H9 (cell line): ENCODE results near the gene FHIT. TPM values are rescaled to one million over a fixed set of nuclear protein-coding genes. Genes with fewer than 3 reads are reported as not detected.

Experiments
- DNase-seq: peaks from one replicate; pipeline ENCODE4 v3.0.0-alpha.2; 2017
- H2AFZ ChIP-seq: one replicate; pipeline ENCODE4 v1.6.1; 2013; ENCODE audit warnings: mild to moderate bottlenecking, low read length, control low read depth, moderate library complexity
- H2AK5ac ChIP-seq: 2 replicates; pipeline ENCODE4 v1.6.1; 2013; ENCODE audit warnings: low read length, control low read depth, mixed read lengths; ENCODE audit not compliant: insufficient read length
- H2BK120ac ChIP-seq: one replicate; pipeline ENCODE4 v1.6.1; 2013; ENCODE audit warnings: low read depth, mild to moderate bottlenecking, low read length, control low read depth, inconsistent platforms; ENCODE audit not compliant: poor library complexity, severe bottlenecking
- H2BK12ac ChIP-seq: 2 replicates; pipeline ENCODE4 v1.6.1; 2013; ENCODE audit warnings: low read length, control low read depth, mixed read lengths, low read depth; ENCODE audit not compliant: insufficient read length
- H2BK15ac ChIP-seq: 2 replicates; pipeline ENCODE4 v1.6.1; 2013; ENCODE audit warnings: low read depth, low read length, control low read depth
- H2BK20ac ChIP-seq: one replicate; pipeline ENCODE4 v1.6.1; 2013; ENCODE audit warnings: low read depth, mild to moderate bottlenecking, low read length, control low read depth, inconsistent platforms; ENCODE audit not compliant: poor library complexity, severe bottlenecking
- H2BK5ac ChIP-seq: 2 replicates; pipeline ENCODE4 v1.6.1; 2013; ENCODE audit warnings: low read length, control low read depth, mixed read lengths; ENCODE audit not compliant: insufficient read length
- H3K14ac ChIP-seq: 2 replicates; pipeline ENCODE4 v1.6.1; 2013; ENCODE audit warnings: low read length, control low read depth; ENCODE audit not compliant: insufficient read depth
- H3K18ac ChIP-seq: 2 replicates; pipeline ENCODE4 v1.6.1; 2013; ENCODE audit warnings: low read depth, mild to moderate bottlenecking, mixed read lengths, low read length, control low read depth; ENCODE audit not compliant: insufficient read length
- H3K23ac ChIP-seq: 2 replicates; pipeline ENCODE4 v1.6.1; 2013; ENCODE audit warnings: low read length, control low read depth, mixed read lengths, low read depth; ENCODE audit not compliant: insufficient read length
- H3K23me2 ChIP-seq: 2 replicates; pipeline ENCODE4 v1.6.1; 2013; ENCODE audit warnings: low read depth, mild to moderate bottlenecking, mixed read lengths, low read length, control low read depth; ENCODE audit not compliant: insufficient read length, poor library complexity, severe bottlenecking
- H3K27ac ChIP-seq: 2 replicates; pipeline ENCODE4 v1.5.1; 2013; ENCODE audit warnings: low read length, control low read depth, mixed read lengths, low read depth; ENCODE audit not compliant: insufficient read length
- H3K27me3 ChIP-seq: 2 replicates; pipeline ENCODE4 v1.6.1; 2013; ENCODE audit warnings: low read length, control low read depth, inconsistent platforms; ENCODE audit not compliant: insufficient read depth
- H3K4ac ChIP-seq: 2 replicates; pipeline ENCODE4 v1.6.1; 2013; ENCODE audit warnings: low read depth, mild to moderate bottlenecking, control low read depth, inconsistent platforms, low read length, moderate library complexity
- H3K4me1 ChIP-seq: 2 replicates; pipeline ENCODE4 v1.6.1; 2013; ENCODE audit warnings: low read length, control low read depth, inconsistent platforms; ENCODE audit not compliant: insufficient read depth
- H3K4me2 ChIP-seq: 2 replicates; pipeline ENCODE4 v1.6.1; 2013; ENCODE audit warnings: low read length, control low read depth, mixed read lengths; ENCODE audit not compliant: insufficient read length, insufficient read depth
- H3K56ac ChIP-seq: 2 replicates; pipeline ENCODE4 v1.6.1; 2013; ENCODE audit warnings: low read depth, mild to moderate bottlenecking, mixed read lengths, low read length, control low read depth; ENCODE audit not compliant: insufficient read length
- H3K79me1 ChIP-seq: 2 replicates; pipeline ENCODE4 v1.6.1; 2013; ENCODE audit warnings: low read depth, mild to moderate bottlenecking, moderate library complexity, low read length, control low read depth, inconsistent platforms; ENCODE audit not compliant: insufficient read depth, poor library complexity, severe bottlenecking
- H3K79me2 ChIP-seq: 2 replicates; pipeline ENCODE4 v1.6.1; 2013; ENCODE audit warnings: low read length, control low read depth, inconsistent platforms; ENCODE audit not compliant: insufficient read depth
- H3K9ac ChIP-seq: 2 replicates; pipeline ENCODE4 v1.6.1; 2013; ENCODE audit warnings: low read length, control low read depth, mixed read lengths; ENCODE audit not compliant: insufficient read length; ENCODE audit errors: extremely low read depth
- H3K9me3 ChIP-seq: one replicate; pipeline ENCODE4 v1.6.1; 2013; ENCODE audit warnings: low read depth, low read length, inconsistent platforms; ENCODE audit not compliant: control insufficient read depth
- H3T11ph ChIP-seq: one replicate; pipeline ENCODE4 v1.6.1; 2013; ENCODE audit warnings: mild to moderate bottlenecking, low read length, control low read depth, inconsistent platforms
- H4K20me1 ChIP-seq: one replicate; pipeline ENCODE4 v1.6.1; 2013; ENCODE audit not compliant: control insufficient read depth, insufficient read length, insufficient read depth
- H4K5ac ChIP-seq: 2 replicates; pipeline ENCODE4 v1.6.1; 2013; ENCODE audit warnings: low read depth, mild to moderate bottlenecking, mixed read lengths, low read length, control low read depth; ENCODE audit not compliant: insufficient read length
- H4K8ac ChIP-seq: replicated peaks from 2 replicates; pipeline ENCODE4 v1.6.1; 2013; ENCODE audit warnings: low read length, control low read depth, mixed read lengths, low read depth; ENCODE audit not compliant: insufficient read length
- H4K91ac ChIP-seq: 2 replicates; pipeline ENCODE4 v1.6.1; 2013; ENCODE audit warnings: low read depth, mild to moderate bottlenecking, moderate library complexity, mixed read lengths, low read length, control low read depth; ENCODE audit not compliant: insufficient read length
- H3K27ac Mint-ChIP-seq, 3 experiments: 2 replicates in 2 of 3; 3 replicates in 1 of 3; pipeline ENCODE4 v1.8.0; 2020 to 2021; ENCODE audit warnings: mixed read lengths in 3 of 3, mild to moderate bottlenecking in 1 of 3, moderate library complexity in 1 of 3
- H3K27me3 Mint-ChIP-seq: 2 replicates; pipeline ENCODE4 v1.8.0; 2021; ENCODE audit warnings: low read depth, mild to moderate bottlenecking, moderate library complexity, mixed read lengths
- H3K36me3 Mint-ChIP-seq, 3 experiments: 2 replicates in 2 of 3; 3 replicates in 1 of 3; pipeline ENCODE4 v1.8.0; 2020 to 2021; ENCODE audit warnings: low read depth in 3 of 3, mixed read lengths in 3 of 3; ENCODE audit not compliant: insufficient read depth in 1 of 3
- H3K4me1 Mint-ChIP-seq, 2 experiments: 2 replicates each; pipeline ENCODE4 v1.8.0; 2020; ENCODE audit warnings: mixed read lengths in 2 of 2
- H3K4me3 Mint-ChIP-seq, 2 experiments: 2 replicates in 1 of 2; 3 replicates in 1 of 2; pipeline ENCODE4 v1.8.0; 2020 to 2021; ENCODE audit warnings: mild to moderate bottlenecking in 2 of 2, mixed read lengths in 2 of 2, moderate library complexity in 1 of 2
- H3K9me3 Mint-ChIP-seq, 2 experiments: 2 replicates in 1 of 2; 3 replicates in 1 of 2; pipeline ENCODE4 v1.8.0; 2020; ENCODE audit warnings: mild to moderate bottlenecking in 2 of 2, mixed read lengths in 2 of 2, moderate library complexity in 1 of 2
- CTCF ChIP-seq: fragments of 200-600 bp; sonication (generic); conservative IDR thresholded peaks from 3 replicates; pipeline ENCODE4 v1.8.0; 2021; ENCODE audit warnings: antibody characterized with exemption, mild to moderate bottlenecking
- WGBS: extraction: QIAGEN DNeasy Blood & Tissue Kit; methylation state at CpG from one replicate; pipeline ENCODE4 v1.1.7; 2013; ENCODE audit warnings: missing lambda C conversion rate, low lambda C conversion rate, mixed read lengths; ENCODE audit not compliant: insufficient read length; ENCODE audit errors: extremely low coverage; 5-methylcytosine and 5-hydroxymethylcytosine counted together
- total RNA-seq: library from RNA; stranded (reverse); gene quantifications from 2 replicates; pipeline ENCODE4 v1.2.1, GENCODE V29; 2021

FHIT gene
- total RNA-seq, 1 experiment from 2014 or later = 3.0 TPM

DNA sequence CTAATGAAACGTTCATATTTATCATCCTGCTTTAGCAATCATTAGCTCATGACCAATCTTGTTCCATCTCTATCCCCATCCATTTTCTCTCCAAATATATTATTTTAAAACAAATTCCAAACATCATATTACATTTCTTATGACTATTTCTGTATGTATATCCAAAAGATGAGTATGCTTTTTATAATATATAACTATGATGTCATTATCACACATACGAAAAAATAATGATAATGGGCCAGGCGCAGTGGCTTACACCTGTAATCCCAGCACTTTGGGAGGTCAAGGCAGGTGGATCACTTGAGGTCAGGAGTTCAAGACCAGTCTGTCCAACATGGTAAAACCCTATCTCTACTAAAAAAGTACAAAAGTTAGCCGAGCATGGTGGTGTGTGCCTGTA is 280.4 kb downstream of the FHIT start:
- H4K5ac ChIP-seq = no peak overlapping the region
- no peak overlapping the region for H2AK5ac ChIP-seq
- no peak overlapping the region for H4K91ac ChIP-seq
- H4K20me1 ChIP-seq = no peaks in the 10 kb centered on the region
- no peak overlapping the region for H3K27ac ChIP-seq
- H4K8ac ChIP-seq = no peak overlapping the region
- H3K56ac ChIP-seq = no peak overlapping the region
- no peak overlapping the region for H3K27ac Mint-ChIP-seq
- DNase-seq = no peak
- H3K4me1 Mint-ChIP-seq = no peaks in the 10 kb centered on the region
- H3K9ac ChIP-seq = no peak overlapping the region
- H3K9me3 ChIP-seq = no peaks in the 10 kb centered on the region
- no peak overlapping the region for H3T11ph ChIP-seq
- no peak overlapping the region for H2BK120ac ChIP-seq
- WGBS = no CpG with 5 or more reads among the region's 4 CpGs
- no peak overlapping the region for H3K23ac ChIP-seq
- peaks cover 16 to 25% of the 10 kb centered on the region in 2 experiments; a peak in 4 of 5 replicates for H3K9me3 Mint-ChIP-seq
- H3K4me3 Mint-ChIP-seq = no peak overlapping the region
- H3K4ac ChIP-seq = no peak overlapping the region
- H3K36me3 Mint-ChIP-seq = peaks cover 9 to 20% (median 13%) of the 10 kb centered on the region in 3 experiments; a peak in 6 of 7 replicates
- H3K23me2 ChIP-seq = no peaks in the 10 kb centered on the region
- no peaks in the 10 kb centered on the region for H3K79me1 ChIP-seq
- H3K18ac ChIP-seq = no peak overlapping the region
- no peak overlapping the region for H2BK20ac ChIP-seq
- no peak overlapping the region for H3K14ac ChIP-seq
- H2AFZ ChIP-seq = no peak overlapping the region
- H3K27me3 ChIP-seq = no peaks in the 10 kb centered on the region
- H3K79me2 ChIP-seq = no peaks in the 10 kb centered on the region
- no peak overlapping the region for H2BK12ac ChIP-seq
- no peaks in the 10 kb centered on the region for H3K4me1 ChIP-seq
- H3K4me2 ChIP-seq = no peak overlapping the region
- no peaks in the 10 kb centered on the region; the same call in 1 of the 2 replicates for H3K27me3 Mint-ChIP-seq
- H2BK15ac ChIP-seq = no peak overlapping the region
- TF ChIP-seq CTCF = no peak
- H2BK5ac ChIP-seq = no peak overlapping the region
